Esophagus squamous epithelium (tissue), 4 donors: ENCODE results near the gene GPALPP1.

Source experiments
- CTCF ChIP-seq, 6 experiments: fragments of 450-650 bp in 4 of 6; fragments of 200-600 bp in 2 of 6; sonication (generic) in 2 of 6; IDR thresholded peaks; one replicate each; pipeline ENCODE4 v1.5.1; 2016 to 2019; ENCODE audit warnings: antibody characterized with exemption in 6 of 6, mild to moderate bottlenecking in 4 of 6, moderate library complexity in 4 of 6
- POLR2A ChIP-seq, 4 donors: fragments of 450-650 bp; IDR thresholded peaks; one replicate each; pipeline ENCODE4 v1.6.1; 2017; ENCODE audit warnings: antibody characterized with exemption in 4 of 4, mild to moderate bottlenecking in 4 of 4, moderate library complexity in 3 of 4

- TF ChIP-seq CTCF (IDR thresholded peaks at IDR 0.05) (no peak), POLR2A (IDR thresholded peaks at IDR 0.05) (no peak)
These were observed 50.8 kb downstream of the GPALPP1 start for GRCh38 chr13:45040173-45040572.
